Activated CD8-positive, alpha-beta T cell treated with anti-CD3 and anti-CD28 coated beads, Interleukin-2, amount 10 ng/mL, durations not matched to agents 7 days and 5 days (primary cell): ENCODE results near the gene SFTPD. TPM values are rescaled to one million over a fixed set of nuclear protein-coding genes. Genes with fewer than 3 reads are reported as not detected.
"Not testable (repeated sequence)": the region's sequence is repeated elsewhere in the genome, so short reads cannot be mapped to it uniquely, and the experiment has no call there.

Experiments
- ATAC-seq: fragments of 150-1000 bp; cut with Tn5 transposase; one replicate; pipeline ENCODE4 v1.10.0; 2021; ENCODE audit warnings: moderate library complexity
- CTCF ChIA-PET: fragments of 350-600 bp; sonication (Branson Sonifier 250); formaldehyde crosslinking; loops from one replicate; lab custom pipeline; 2021; ENCODE audit warnings: antibody characterized with exemption; lab: Charles Lee
- POLR2A ChIA-PET: fragments of 350-600 bp; sonication (Branson Sonifier 250); formaldehyde crosslinking; loops from one replicate; lab custom pipeline; 2021; ENCODE audit warnings: antibody characterized with exemption; lab: Charles Lee
- DNase-seq: peaks from one replicate; pipeline ENCODE4 v3.0.0-alpha.2; 2020
- H3K27ac Mint-ChIP-seq: one replicate; pipeline ENCODE4 v1.8.0; 2021; ENCODE audit warnings: mild to moderate bottlenecking, mixed read lengths
- H3K27me3 Mint-ChIP-seq: one replicate; pipeline ENCODE4 v1.8.0; 2021; ENCODE audit warnings: low read depth, mixed read lengths
- H3K36me3 Mint-ChIP-seq: one replicate; pipeline ENCODE4 v1.8.0; 2021; ENCODE audit warnings: low read depth, mixed read lengths
- H3K4me1 Mint-ChIP-seq: one replicate; pipeline ENCODE4 v1.8.0; 2021; ENCODE audit warnings: low read depth, mixed read lengths
- H3K4me3 Mint-ChIP-seq: one replicate; pipeline ENCODE4 v1.8.0; 2021; ENCODE audit warnings: mild to moderate bottlenecking, mixed read lengths
- H3K9me3 Mint-ChIP-seq: one replicate; pipeline ENCODE4 v1.8.0; 2022; ENCODE audit warnings: mixed read lengths; ENCODE audit not compliant: insufficient read depth
- total RNA-seq, 2 experiments: library from RNA; stranded (reverse); gene quantifications; one replicate each; pipeline ENCODE4 v1.2.3, GENCODE V29; 2021

SFTPD gene
- total RNA-seq: not detected

- CTCF ChIA-PET: no interaction called here
- no peak within 1 kb of the TSS for H3K27ac Mint-ChIP-seq
Observed at GRCh38 chr10:79948976-79949722, at the start of gene SFTPD. TSS of gene SFTPD (minus strand) at chr10:79949105. CDS start at chr10:79946659, 2,446 bp downstream.

DNA sequence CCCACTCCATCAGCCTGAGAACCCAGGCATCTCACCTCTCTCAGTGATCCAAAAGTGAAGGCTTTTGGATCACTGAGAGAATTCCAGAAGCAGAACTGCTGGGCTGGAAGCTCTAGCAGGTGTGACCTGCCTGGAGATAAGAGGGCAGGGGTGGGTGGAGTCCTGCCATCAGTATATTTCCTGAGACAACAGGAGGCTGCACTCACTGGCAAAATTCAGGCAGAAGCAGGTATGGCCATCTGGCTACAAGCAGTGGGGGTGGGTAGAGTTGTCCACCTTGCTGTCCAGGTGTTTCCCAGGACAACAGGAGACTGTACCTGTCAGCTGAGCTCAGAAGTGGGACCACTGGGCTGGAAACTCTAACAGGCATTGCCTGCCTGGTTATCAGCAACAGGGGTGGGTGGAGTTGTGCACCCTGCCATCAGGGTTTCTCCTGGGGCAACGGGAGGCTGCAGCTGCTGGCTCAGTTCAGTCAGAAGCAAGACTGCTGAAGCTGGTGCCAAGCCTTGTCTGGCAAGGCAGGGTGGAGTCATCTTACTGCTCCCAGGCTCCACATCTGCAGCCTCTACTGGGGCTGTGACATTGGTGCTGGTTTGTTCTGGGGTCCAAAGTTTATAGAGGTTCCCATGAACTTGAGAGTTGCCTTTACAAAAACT, 47.2 kb upstream of the SFTPD start:
- H3K4me1 Mint-ChIP-seq: no peaks in the 10 kb centered on the region
- CTCF ChIA-PET: no interaction called here
- ATAC-seq (no peak), DNase-seq (no peak)
- no peak overlapping the region for H3K27ac Mint-ChIP-seq
- H3K9me3 Mint-ChIP-seq: peaks cover 3% of the 10 kb centered on the region
- no peaks in the 10 kb centered on the region for H3K36me3 Mint-ChIP-seq
- POLR2A ChIA-PET: no interaction called here
- H3K27me3 Mint-ChIP-seq: peaks cover 31% of the 10 kb centered on the region
- no peak overlapping the region for H3K4me3 Mint-ChIP-seq

More at GRCh38 chr10:79948976-79949722, at the start of gene SFTPD:
- POLR2A ChIA-PET: no interaction called here
- peaks cover 18% of the 10 kb centered on the region for H3K27me3 Mint-ChIP-seq
- peaks cover 6% of the 10 kb centered on the region for H3K9me3 Mint-ChIP-seq
- ATAC-seq (no peak), DNase-seq (no peak)
- no peaks in the 10 kb centered on the region for H3K36me3 Mint-ChIP-seq
- no peaks in the 10 kb centered on the region for H3K4me1 Mint-ChIP-seq
- H3K4me3 Mint-ChIP-seq: no peak within 1 kb of the TSS

DNA sequence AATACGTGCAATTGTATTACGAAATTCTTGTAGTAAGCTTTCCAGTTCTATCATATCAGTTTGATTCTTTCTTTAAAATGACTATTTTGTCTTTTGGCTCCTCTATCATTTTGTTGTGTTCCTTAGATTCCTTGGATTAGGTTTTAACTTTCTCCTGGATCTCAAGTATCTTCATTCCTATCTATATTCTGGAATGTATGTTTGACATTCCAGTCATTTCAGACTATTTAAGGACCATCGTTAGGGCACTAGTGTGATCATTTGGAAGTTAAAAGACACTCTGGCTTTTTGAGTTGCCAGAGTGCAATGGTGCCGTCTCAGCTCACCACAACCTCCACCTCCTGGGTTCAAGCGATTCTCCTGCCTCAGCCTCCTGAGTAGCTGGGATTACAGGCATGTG, 45.7 kb upstream of the SFTPD start:
- Mint-ChIP-seq H3K27me3 (peaks cover 36% of the 10 kb centered on the region), H3K4me1 (no peaks in the 10 kb centered on the region), H3K36me3 (peaks cover 2% of the 10 kb centered on the region), H3K9me3 (peaks cover 19% of the 10 kb centered on the region), H3K4me3 (no peak overlapping the region), H3K27ac (no peak overlapping the region)
- CTCF ChIA-PET: no interaction called here
- no peak for DNase-seq
- ATAC-seq: no peak
- POLR2A ChIA-PET: no interaction called here

DNA sequence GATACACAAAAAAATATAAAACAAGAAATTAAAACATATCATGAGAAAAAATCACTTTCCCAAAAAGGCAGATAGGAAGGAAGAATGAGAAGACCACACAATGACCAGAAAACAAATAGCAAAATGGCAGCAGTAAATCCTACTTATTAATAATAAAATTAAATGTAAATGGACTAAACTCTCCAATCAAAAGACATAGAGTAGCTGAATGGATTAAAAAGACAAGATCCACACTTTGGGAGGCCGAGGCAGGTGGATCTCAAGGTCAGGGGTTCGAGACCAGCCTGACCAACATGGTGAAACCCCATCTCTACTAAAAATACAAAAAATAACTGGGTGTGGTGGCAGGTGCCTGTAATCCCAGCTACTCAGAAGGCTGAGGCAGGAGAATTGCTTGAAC, 39.3 kb upstream of the SFTPD start:
- Mint-ChIP-seq H3K4me1 (peaks cover 15% of the 10 kb centered on the region), H3K9me3 (peaks cover 26% of the 10 kb centered on the region), H3K27me3 (peaks cover 46% of the 10 kb centered on the region)
- H3K4me3 Mint-ChIP-seq, ATAC-seq, H3K36me3 Mint-ChIP-seq, DNase-seq, CTCF ChIA-PET, POLR2A ChIA-PET, H3K27ac Mint-ChIP-seq: not testable (repeated sequence)

GRCh38 chr10:79986661-79987060, 37.8 kb upstream of the SFTPD start:
- H3K4me3 Mint-ChIP-seq, H3K36me3 Mint-ChIP-seq, H3K27ac Mint-ChIP-seq, CTCF ChIA-PET, DNase-seq, POLR2A ChIA-PET, ATAC-seq: not testable (repeated sequence)
- peaks cover 26% of the 10 kb centered on the region for H3K9me3 Mint-ChIP-seq
- peaks cover 15% of the 10 kb centered on the region for H3K4me1 Mint-ChIP-seq
- peaks cover 49% of the 10 kb centered on the region for H3K27me3 Mint-ChIP-seq

GRCh38 chr10:79985481-79986072, 36.7 kb upstream of the SFTPD start:
- H3K27ac Mint-ChIP-seq: no peak overlapping the region
- peaks cover 18% of the 10 kb centered on the region for H3K9me3 Mint-ChIP-seq
- no peak overlapping the region for H3K4me3 Mint-ChIP-seq
- peaks cover 6% of the 10 kb centered on the region for H3K36me3 Mint-ChIP-seq
- H3K4me1 Mint-ChIP-seq: peaks cover 17% of the 10 kb centered on the region
- CTCF ChIA-PET: no interaction called here
- peaks cover 50% of the 10 kb centered on the region for H3K27me3 Mint-ChIP-seq
- no peak for ATAC-seq
- POLR2A ChIA-PET: no interaction called here
- no peak for DNase-seq

DNA sequence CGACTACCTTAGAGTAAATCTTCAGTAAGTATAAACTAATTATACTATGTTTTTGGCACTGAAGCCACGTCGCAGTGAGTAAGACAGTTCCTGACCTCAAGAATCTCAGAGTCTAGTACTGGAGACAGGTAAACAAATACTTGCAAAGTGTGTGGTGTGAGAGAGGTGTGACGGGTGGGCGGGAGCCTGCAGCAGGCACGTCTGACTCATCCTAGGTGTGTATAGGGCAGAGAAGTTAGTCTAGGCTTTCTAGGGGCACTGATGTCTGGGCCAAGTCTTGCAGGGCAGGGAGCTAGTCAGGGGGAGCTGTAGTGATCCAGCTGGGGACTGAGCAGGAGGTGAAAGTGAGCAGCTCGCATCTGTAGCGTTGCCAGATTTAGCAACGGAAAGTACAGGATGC, 35.9 kb upstream of the SFTPD start:
- CTCF ChIA-PET: no interaction called here
- DNase-seq: no peak
- POLR2A ChIA-PET: no interaction called here
- H3K27ac Mint-ChIP-seq: no peak overlapping the region
- H3K4me1 Mint-ChIP-seq: peaks cover 17% of the 10 kb centered on the region
- H3K36me3 Mint-ChIP-seq: peaks cover 4% of the 10 kb centered on the region
- H3K9me3 Mint-ChIP-seq: peaks cover 10% of the 10 kb centered on the region
- peaks cover 54% of the 10 kb centered on the region for H3K27me3 Mint-ChIP-seq
- no peak for ATAC-seq
- no peak overlapping the region for H3K4me3 Mint-ChIP-seq

- peaks cover 62% of the 10 kb centered on the region for H3K27me3 Mint-ChIP-seq
- ATAC-seq (no peak), DNase-seq (no peak)
- peaks cover 17% of the 10 kb centered on the region for H3K4me1 Mint-ChIP-seq
- H3K9me3 Mint-ChIP-seq: peaks cover 5% of the 10 kb centered on the region
- ChIA-PET POLR2A (no interaction called here), CTCF (no interaction called here)
- no peak overlapping the region for H3K4me3 Mint-ChIP-seq
- no peak overlapping the region for H3K27ac Mint-ChIP-seq
- peaks cover 4% of the 10 kb centered on the region for H3K36me3 Mint-ChIP-seq
Observed at GRCh38 chr10:79983286-79983909, 34.5 kb upstream of the SFTPD start.

DNA sequence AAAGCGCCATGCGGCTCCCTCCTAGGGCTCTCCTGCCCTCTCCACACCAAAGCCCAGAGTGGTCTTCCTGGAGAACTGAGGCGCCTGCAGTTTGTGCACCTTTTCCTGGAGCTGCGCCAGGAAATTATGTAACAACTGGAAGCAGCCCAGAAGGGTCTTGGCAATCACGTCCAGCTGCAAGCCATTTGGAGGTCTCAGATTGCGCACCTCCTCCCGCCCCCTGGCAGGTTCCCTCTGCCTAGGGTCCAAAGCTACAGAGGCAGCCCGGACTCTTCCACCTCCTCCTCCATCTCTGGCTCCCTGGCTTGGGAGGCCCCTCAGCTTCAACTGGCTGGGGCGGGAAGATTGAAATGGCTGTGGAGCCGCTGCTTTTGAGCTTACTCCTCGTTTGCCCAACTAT, 34.0 kb upstream of the SFTPD start:
- Mint-ChIP-seq H3K27me3 (peaks cover 64% of the 10 kb centered on the region), H3K36me3 (peaks cover 2% of the 10 kb centered on the region), H3K4me3 (peak overlapping the region; percentile 5), H3K27ac (no peak overlapping the region), H3K9me3 (peaks cover 3% of the 10 kb centered on the region), H3K4me1 (peaks cover 17% of the 10 kb centered on the region)
- no peak for DNase-seq
- ATAC-seq: no peak
- ChIA-PET POLR2A (no interaction called here), CTCF (no interaction called here)

- Mint-ChIP-seq H3K27me3 (peaks cover 67% of the 10 kb centered on the region), H3K27ac (no peak overlapping the region), H3K4me1 (peaks cover 17% of the 10 kb centered on the region), H3K9me3 (no peaks in the 10 kb centered on the region), H3K36me3 (peaks cover 2% of the 10 kb centered on the region), H3K4me3 (no peak overlapping the region)
- ATAC-seq (peak; percentile 54), DNase-seq (no peak)
- POLR2A ChIA-PET: no interaction called here
- CTCF ChIA-PET: no interaction called here
Observed at GRCh38 chr10:79982362-79982800, 33.5 kb upstream of the SFTPD start.

DNA sequence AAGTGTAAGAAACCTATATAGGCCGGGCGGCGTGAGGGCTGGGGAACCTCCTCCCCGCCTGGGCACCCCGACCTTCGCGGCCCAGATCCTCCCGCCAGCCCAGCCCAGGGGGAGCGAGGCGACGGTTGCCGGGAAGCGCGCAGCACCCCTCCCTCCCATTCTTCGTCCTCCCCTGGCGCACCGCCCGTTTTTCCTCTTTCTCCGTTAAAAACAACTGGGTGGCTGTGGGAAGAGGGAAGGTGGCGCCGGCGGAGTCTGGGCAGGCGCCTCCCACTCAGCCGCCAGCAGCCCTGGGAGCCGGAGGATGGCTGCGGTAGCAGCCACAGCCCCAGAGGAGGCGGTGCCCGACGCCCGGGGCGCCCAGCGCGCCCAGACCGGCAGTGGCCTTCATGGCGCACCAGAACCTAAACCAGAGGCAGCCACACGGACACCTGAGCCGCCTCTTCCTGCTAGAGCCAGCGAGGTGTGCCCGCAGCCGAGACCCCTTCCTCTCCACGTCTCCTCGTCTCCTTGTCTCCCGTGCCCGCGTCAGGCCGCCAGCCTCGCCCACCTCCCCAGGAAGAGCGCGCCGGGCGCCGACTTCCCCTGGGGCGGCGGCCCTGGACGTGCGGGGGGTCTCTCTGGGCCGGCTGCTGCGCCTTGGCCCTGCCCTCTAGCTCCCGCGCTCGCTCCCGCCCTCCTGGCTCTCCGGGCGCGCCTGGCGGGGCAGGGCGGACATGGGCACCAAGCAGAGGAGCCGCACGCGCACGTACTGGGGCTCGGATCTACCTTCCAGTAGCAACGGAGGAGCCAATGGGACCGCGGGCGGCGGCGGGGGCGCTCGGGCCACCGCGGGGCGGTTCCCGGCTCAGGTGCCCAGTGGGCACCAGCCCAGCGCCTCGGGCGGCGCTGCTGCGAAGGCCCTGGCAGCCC, 32.8 kb upstream of the SFTPD start:
- H3K4me3 Mint-ChIP-seq: peak overlapping the region; percentile 59
- DNase-seq: peak; percentile 34
- no peaks in the 10 kb centered on the region for H3K9me3 Mint-ChIP-seq
- peak; percentile 75 for ATAC-seq
- no peak overlapping the region for H3K27ac Mint-ChIP-seq
- H3K27me3 Mint-ChIP-seq: peaks cover 72% of the 10 kb centered on the region
- CTCF ChIA-PET: no interaction called here
- H3K4me1 Mint-ChIP-seq: peaks cover 14% of the 10 kb centered on the region
- POLR2A ChIA-PET: no interaction called here
- H3K36me3 Mint-ChIP-seq: peaks cover 2% of the 10 kb centered on the region
